SJSA1 (cell line): ENCODE results near the gene MLLT6. TPM values are rescaled to one million over a fixed set of nuclear protein-coding genes. Genes with fewer than 3 reads are reported as not detected.

Experiments
- DNase-seq, 2 experiments: peaks; one replicate each; pipeline ENCODE4 v3.0.0-alpha.2; 2015 to 2020; ENCODE audit warnings: low spot score in 2 of 2, low read depth in 1 of 2
- H3K27ac ChIP-seq: fragments of 250-450 bp; sonication (Bioruptor Pico); 2 replicates; pipeline ENCODE4 v1.5.1; 2020; ENCODE audit warnings: mild to moderate bottlenecking, moderate library complexity
- H3K27me3 ChIP-seq: fragments of 250-450 bp; sonication (Bioruptor Pico); replicated peaks from 2 replicates; pipeline ENCODE4 v1.5.1; 2020; ENCODE audit warnings: mild to moderate bottlenecking, moderate library complexity
- H3K36me3 ChIP-seq: fragments of 250-450 bp; sonication (Bioruptor Pico); 2 replicates; pipeline ENCODE4 v1.5.1; 2020; ENCODE audit warnings: mild to moderate bottlenecking
- H3K4me1 ChIP-seq: fragments of 250-450 bp; sonication (Bioruptor Pico); replicated peaks from 2 replicates; pipeline ENCODE4 v1.6.1; 2021; ENCODE audit warnings: mild to moderate bottlenecking
- H3K4me3 ChIP-seq: fragments of 250-450 bp; sonication (Bioruptor Pico); 2 replicates; pipeline ENCODE4 v1.5.1; 2020; ENCODE audit warnings: mild to moderate bottlenecking
- H3K9me3 ChIP-seq: fragments of 250-450 bp; sonication (Bioruptor Pico); replicated peaks from 2 replicates; pipeline ENCODE4 v1.5.1; 2020; ENCODE audit warnings: mild to moderate bottlenecking
- total RNA-seq: library from RNA; depleted of rRNA; stranded (reverse); fragments of >200 nt; shearing (Covaris generic); gene quantifications from 2 replicates; pipeline ENCODE4 v1.2.3, GENCODE V29; 2014; rRNA removed

MLLT6 gene
- total RNA-seq, 1 experiment from 2014 or later = 11.7 TPM

- H3K27ac ChIP-seq = no peak overlapping the region
- peak overlapping the region; percentile 68 for H3K4me3 ChIP-seq
- peaks cover 32% of the 10 kb centered on the region for H3K36me3 ChIP-seq
- no peak for DNase-seq
- no peaks in the 10 kb centered on the region for H3K9me3 ChIP-seq
- no peaks in the 10 kb centered on the region for H3K27me3 ChIP-seq
- peaks cover 39% of the 10 kb centered on the region for H3K4me1 ChIP-seq
Observed at GRCh38 chr17:38751144-38751807, 46.2 kb downstream of the MLLT6 start.

- DNase-seq = peak; percentile 85 to 89
- Histone ChIP-seq H3K9me3 (no peaks in the 10 kb centered on the region), H3K36me3 (peaks cover 37% of the 10 kb centered on the region), H3K4me1 (peaks cover 33% of the 10 kb centered on the region), H3K27ac (peak overlapping the region; percentile 28), H3K27me3 (no peaks in the 10 kb centered on the region), H3K4me3 (peak overlapping the region; percentile 68)
Observed at GRCh38 chr17:38751808-38752307, 46.8 kb downstream of the MLLT6 start.

GRCh38 chr17:38752308-38753070 is 47.4 kb downstream of the MLLT6 start, which contains the start of gene PSMB3:
PSMB3 (plus strand) TSS chr17:38752741; CDS start chr17:38752827, 86 bp downstream.
- H3K4me1 ChIP-seq = peaks cover 30% of the 10 kb centered on the region
- peak within 1 kb of the TSS; percentile 68 for H3K4me3 ChIP-seq
- peak within 1 kb of the TSS; percentile 59 for H3K27ac ChIP-seq
- no peaks in the 10 kb centered on the region for H3K9me3 ChIP-seq
- H3K36me3 ChIP-seq = peaks cover 42% of the 10 kb centered on the region
- DNase-seq = peak; percentile 96 to 98
- H3K27me3 ChIP-seq = no peaks in the 10 kb centered on the region

GRCh38 chr17:38753071-38753506 is 48.0 kb downstream of the MLLT6 start:
- Histone ChIP-seq H3K4me1 (peaks cover 30% of the 10 kb centered on the region), H3K27ac (peak overlapping the region; percentile 59), H3K27me3 (no peaks in the 10 kb centered on the region), H3K9me3 (no peaks in the 10 kb centered on the region), H3K36me3 (peaks cover 44% of the 10 kb centered on the region), H3K4me3 (peak overlapping the region; percentile 68)
- no peak for DNase-seq

- Histone ChIP-seq H3K4me1 (no peaks in the 10 kb centered on the region), H3K27me3 (no peaks in the 10 kb centered on the region), H3K27ac (no peak overlapping the region), H3K36me3 (peaks cover 89% of the 10 kb centered on the region), H3K9me3 (no peaks in the 10 kb centered on the region), H3K4me3 (no peak overlapping the region)
- DNase-seq = no peak
Observed at GRCh38 chr17:38761612-38762011, 56.5 kb downstream of the MLLT6 start.

- no peaks in the 10 kb centered on the region for H3K9me3 ChIP-seq
- no peaks in the 10 kb centered on the region for H3K4me1 ChIP-seq
- H3K4me3 ChIP-seq = no peak overlapping the region
- peaks cover 91% of the 10 kb centered on the region for H3K36me3 ChIP-seq
- DNase-seq = no peak
- no peaks in the 10 kb centered on the region for H3K27me3 ChIP-seq
- no peak overlapping the region for H3K27ac ChIP-seq
Observed at GRCh38 chr17:38762231-38762630, 57.2 kb downstream of the MLLT6 start.

- no peak for DNase-seq
- H3K36me3 ChIP-seq = peaks cover 93% of the 10 kb centered on the region
- no peaks in the 10 kb centered on the region for H3K9me3 ChIP-seq
- H3K27me3 ChIP-seq = no peaks in the 10 kb centered on the region
- no peak overlapping the region for H3K27ac ChIP-seq
- H3K4me3 ChIP-seq = no peak overlapping the region
- no peaks in the 10 kb centered on the region for H3K4me1 ChIP-seq
Observed at GRCh38 chr17:38766341-38766740, 61.3 kb downstream of the MLLT6 start.

GRCh38 chr17:38768417-38768816 is 63.3 kb downstream of the MLLT6 start:
- Histone ChIP-seq H3K27ac (no peak overlapping the region), H3K4me3 (no peak overlapping the region), H3K27me3 (no peaks in the 10 kb centered on the region), H3K36me3 (peaks cover 94% of the 10 kb centered on the region), H3K4me1 (no peaks in the 10 kb centered on the region), H3K9me3 (no peaks in the 10 kb centered on the region)
- DNase-seq = no peak

GRCh38 chr17:38773258-38773657 is 68.2 kb downstream of the MLLT6 start:
- DNase-seq = no peak
- Histone ChIP-seq H3K36me3 (peaks cover 90% of the 10 kb centered on the region), H3K4me1 (no peaks in the 10 kb centered on the region), H3K4me3 (no peak overlapping the region), H3K27me3 (no peaks in the 10 kb centered on the region), H3K9me3 (no peaks in the 10 kb centered on the region), H3K27ac (no peak overlapping the region)

GRCh38 chr17:38777641-38778250 is 72.7 kb downstream of the MLLT6 start:
- Histone ChIP-seq H3K4me1 (no peaks in the 10 kb centered on the region), H3K9me3 (no peaks in the 10 kb centered on the region), H3K36me3 (peaks cover 94% of the 10 kb centered on the region), H3K27me3 (no peaks in the 10 kb centered on the region), H3K4me3 (no peak overlapping the region), H3K27ac (no peak overlapping the region)
- DNase-seq = no peak

Other genes starting within 250 kb of the MLLT6 start
- gene SRCIN1, start 99.3 kb upstream of the MLLT6 start, total RNA-seq = not detected in 2 replicates
- 0.09 and 0.29 TPM in 2 replicates for gene EPOP, start 30.3 kb upstream of the MLLT6 start, total RNA-seq
- 2.2 and 6.1 TPM in 2 replicates for gene CISD3, start 25.1 kb downstream of the MLLT6 start, total RNA-seq
- gene PCGF2, start 43.1 kb downstream of the MLLT6 start, total RNA-seq = 3.6 and 4.2 TPM in 2 replicates
- 297 and 448 TPM in 2 replicates for gene PSMB3, start 47.5 kb downstream of the MLLT6 start, total RNA-seq
- 37.0 and 47.9 TPM in 2 replicates for gene PIP4K2B, start 94.3 kb downstream of the MLLT6 start, total RNA-seq
- gene CWC25, start 120.0 kb downstream of the MLLT6 start, total RNA-seq = 6.6 and 11.3 TPM in 2 replicates
- gene RPL23, start 148.4 kb downstream of the MLLT6 start, total RNA-seq = 817 and 952 TPM in 2 replicates
- gene LASP1, start 164.8 kb downstream of the MLLT6 start, total RNA-seq = 146 and 174 TPM in 2 replicates